SU-DHL-6 (cell line): ENCODE results near the gene MYH6.
"Not testable (repeated sequence)": the region's sequence is repeated elsewhere in the genome, so short reads cannot be mapped to it uniquely, and the experiment has no call there.

ENCODE experiments used
- H2AFZ ChIP-seq: fragments of 200-600 bp; sonication (generic); 2 replicates; pipeline ENCODE4 v1.6.1; 2014; ENCODE audit warnings: low read depth, mild to moderate bottlenecking, moderate library complexity, mixed read lengths, antibody characterized with exemption, low read length; ENCODE audit not compliant: severe bottlenecking
- H3F3A ChIP-seq: fragments of 200-600 bp; shearing (Covaris generic); 2 replicates; pipeline ENCODE4 v1.6.0; 2016; ENCODE audit warnings: antibody characterized with exemption, mild to moderate bottlenecking; ENCODE audit not compliant: insufficient read depth
- H3K27ac ChIP-seq: fragments of 200-600 bp; sonication (generic); 2 replicates; pipeline ENCODE4 v1.5.1; 2016; ENCODE audit warnings: low read depth, mild to moderate bottlenecking, low read length, moderate library complexity, mixed read lengths
- H3K27me3 ChIP-seq: fragments of 200-600 bp; sonication (generic), shearing (Covaris generic); 2 replicates; pipeline ENCODE4 v1.6.0; 2014; ENCODE audit warnings: mild to moderate bottlenecking, low read length
- H3K36me3 ChIP-seq: fragments of 200-600 bp; sonication (generic); 2 replicates; pipeline ENCODE4 v1.6.1; 2014; ENCODE audit warnings: mild to moderate bottlenecking, low read length, mixed read lengths
- H3K4me2 ChIP-seq: fragments of 300-600, 200-600 bp; shearing (Covaris generic), sonication (generic); 2 replicates; pipeline ENCODE4 v1.6.0; 2014; ENCODE audit warnings: low read length, low read depth, mild to moderate bottlenecking; ENCODE audit not compliant: poor library complexity, severe bottlenecking
- H3K4me3 ChIP-seq: fragments of 200-600 bp; sonication (generic); 2 replicates; pipeline ENCODE4 v1.5.1; 2014; ENCODE audit warnings: antibody characterized with exemption, low read length, mild to moderate bottlenecking, mixed read lengths; ENCODE audit not compliant: insufficient read depth, poor library complexity, severe bottlenecking
- H3K79me2 ChIP-seq: fragments of 200-600 bp; sonication (generic); 2 replicates; pipeline ENCODE4 v1.6.1; 2014; ENCODE audit warnings: mild to moderate bottlenecking, low read length, moderate library complexity; ENCODE audit not compliant: insufficient read depth
- H3K9ac ChIP-seq: fragments of 200-600 bp; sonication (generic); 2 replicates; pipeline ENCODE4 v1.7.0; 2014; ENCODE audit warnings: mild to moderate bottlenecking, low read length
- H3K9me2 ChIP-seq: fragments of 200-600 bp; sonication (generic); replicated peaks from 2 replicates; pipeline ENCODE4 v1.6.1; 2014; ENCODE audit warnings: low read length; ENCODE audit not compliant: insufficient read depth
- H3K9me3 ChIP-seq: fragments of 200-600 bp; sonication (generic); 2 replicates; pipeline ENCODE4 v1.6.1; 2014; ENCODE audit warnings: low read length, mixed read lengths; ENCODE audit not compliant: insufficient read depth
- H4K20me1 ChIP-seq: fragments of 200-600 bp; sonication (generic); 2 replicates; pipeline ENCODE4 v1.6.1; 2014; ENCODE audit warnings: low read depth, mild to moderate bottlenecking, antibody characterized with exemption, low read length, moderate library complexity, mixed read lengths
- CTCF ChIP-seq: fragments of 200-600 bp; sonication (generic); IDR thresholded peaks from one replicate; pipeline ENCODE4 v1.5.1; 2017; ENCODE audit warnings: antibody characterized with exemption, mild to moderate bottlenecking, low read length, moderate library complexity; ENCODE audit not compliant: insufficient read depth, poor library complexity, severe bottlenecking
- EZH2phosphoT487 ChIP-seq: fragments of 200-600 bp; sonication (generic), shearing (Covaris generic); conservative IDR thresholded peaks from 2 replicates; pipeline ENCODE4 v1.6.1; 2018; ENCODE audit warnings: mild to moderate bottlenecking, antibody characterized with exemption, low read length, moderate library complexity, mixed read lengths

MYH6 gene

GRCh38 chr14:23407516-23408306, at the start of gene MYH6:
TSS of gene MYH6 (minus strand) at chr14:23408273. CDS start at chr14:23407223, 1,050 bp downstream.
- no peak within 1 kb of the TSS for H2AFZ ChIP-seq
- H3K27ac ChIP-seq, result no peak within 1 kb of the TSS
- no peaks in the 10 kb centered on the region for H3K27me3 ChIP-seq
- H3K9me2 ChIP-seq, result no peaks in the 10 kb centered on the region
- no peaks in the 10 kb centered on the region for H4K20me1 ChIP-seq
- no peaks in the 10 kb centered on the region for H3F3A ChIP-seq
- H3K4me2 ChIP-seq, result no peak within 1 kb of the TSS
- no peaks in the 10 kb centered on the region for H3K9me3 ChIP-seq
- no peaks in the 10 kb centered on the region for H3K36me3 ChIP-seq
- H3K79me2 ChIP-seq, result no peaks in the 10 kb centered on the region
- no peak within 1 kb of the TSS for H3K9ac ChIP-seq
- no peak within 1 kb of the TSS for H3K4me3 ChIP-seq
- no peak for TF ChIP-seq CTCF
- TF ChIP-seq EZH2phosphoT487, result no peak

GRCh38 chr14:23456883-23457586, 49.0 kb upstream of the MYH6 start:
- not testable (repeated sequence) for H2AFZ ChIP-seq, H3K79me2 ChIP-seq, H3K9ac ChIP-seq, H3K4me2 ChIP-seq, H3K27ac ChIP-seq, H3K36me3 ChIP-seq, H3F3A ChIP-seq, H3K27me3 ChIP-seq, H4K20me1 ChIP-seq, H3K4me3 ChIP-seq, H3K9me2 ChIP-seq, H3K9me3 ChIP-seq

- H3F3A ChIP-seq, result no peaks in the 10 kb centered on the region
- TF ChIP-seq EZH2phosphoT487 (no peak), CTCF (no peak)
- no peak overlapping the region for H3K4me3 ChIP-seq
- H3K9me3 ChIP-seq, result no peaks in the 10 kb centered on the region
- H3K27ac ChIP-seq, result no peak overlapping the region
- H2AFZ ChIP-seq, result no peak overlapping the region
- no peaks in the 10 kb centered on the region for H4K20me1 ChIP-seq
- H3K79me2 ChIP-seq, result no peaks in the 10 kb centered on the region
- no peaks in the 10 kb centered on the region for H3K27me3 ChIP-seq
- no peak overlapping the region for H3K9ac ChIP-seq
- H3K9me2 ChIP-seq, result no peaks in the 10 kb centered on the region
- H3K36me3 ChIP-seq, result no peaks in the 10 kb centered on the region
- no peak overlapping the region for H3K4me2 ChIP-seq
These were observed 46.4 kb upstream of the MYH6 start for GRCh38 chr14:23454445-23454856.

GRCh38 chr14:23452237-23452636, 44.2 kb upstream of the MYH6 start:
- no peaks in the 10 kb centered on the region for H3K27me3 ChIP-seq
- H3K9ac ChIP-seq, result no peak overlapping the region
- H3K4me3 ChIP-seq, result no peak overlapping the region
- H3K9me3 ChIP-seq, result no peaks in the 10 kb centered on the region
- H3K4me2 ChIP-seq, result no peak overlapping the region
- H3K27ac ChIP-seq, result no peak overlapping the region
- no peaks in the 10 kb centered on the region for H3K79me2 ChIP-seq
- no peaks in the 10 kb centered on the region for H3K36me3 ChIP-seq
- H3K9me2 ChIP-seq, result no peaks in the 10 kb centered on the region
- TF ChIP-seq CTCF, result no peak
- TF ChIP-seq EZH2phosphoT487, result no peak
- H2AFZ ChIP-seq, result no peak overlapping the region
- H4K20me1 ChIP-seq, result no peaks in the 10 kb centered on the region
- H3F3A ChIP-seq, result no peaks in the 10 kb centered on the region
